Measurements from ENCODE around the gene KLRC2.
"Not testable (repeated sequence)": the region's sequence is repeated elsewhere in the genome, so short reads cannot be mapped to it uniquely, and the experiment has no call there.

KLRC2 gene

GRCh38 chr12:10435816-10436215 lies at the start of gene KLRC2:
Gene KLRC2, minus strand, starts transcription at chr12:10436010. Its CDS starts 24 bp downstream, at chr12:10435986.
- DNase-seq (ENCODE audit: insufficient read length, low spot score); FAIRE-seq: not testable (repeated sequence)

- DNase-seq (ENCODE audit: insufficient read length, low spot score); FAIRE-seq: not testable (repeated sequence)
Observed at GRCh38 chr12:10481901-10482300, 46.1 kb upstream of the KLRC2 start.

GRCh38 chr12:10472808-10473207 lies 37.0 kb upstream of the KLRC2 start:
- DNase-seq (ENCODE audit: insufficient read length, low spot score); FAIRE-seq: not testable (repeated sequence)

GRCh38 chr12:10469701-10470100 lies 33.9 kb upstream of the KLRC2 start:
- DNase-seq (ENCODE audit: insufficient read length, low spot score) (no peak), FAIRE-seq (no peak)
- no peak for TF ChIP-seq CTCF (IDR thresholded peaks at IDR 0.05; ENCODE audit: insufficient read depth, missing control alignments)

- TF ChIP-seq CTCF (IDR thresholded peaks at IDR 0.05; ENCODE audit: insufficient read depth, missing control alignments): no peak
- DNase-seq (ENCODE audit: insufficient read length, low spot score) (no peak), FAIRE-seq (no peak)
Observed at GRCh38 chr12:10466311-10466710, 30.5 kb upstream of the KLRC2 start.

GRCh38 chr12:10457760-10458159 lies 21.9 kb upstream of the KLRC2 start:
- FAIRE-seq (no peak), DNase-seq (ENCODE audit: insufficient read length, low spot score) (no peak)
- no peak for TF ChIP-seq CTCF (IDR thresholded peaks at IDR 0.05; ENCODE audit: insufficient read depth, missing control alignments)

GRCh38 chr12:10456856-10457255 lies 21.0 kb upstream of the KLRC2 start:
- DNase-seq (ENCODE audit: insufficient read length, low spot score) (no peak), FAIRE-seq (no peak)
- no peak for TF ChIP-seq CTCF (IDR thresholded peaks at IDR 0.05; ENCODE audit: insufficient read depth, missing control alignments)

- no peak for TF ChIP-seq CTCF (IDR thresholded peaks at IDR 0.05; ENCODE audit: insufficient read depth, missing control alignments)
- FAIRE-seq: no peak
- DNase-seq (ENCODE audit: insufficient read length, low spot score): no peak
Observed at GRCh38 chr12:10455766-10456165, 20.0 kb upstream of the KLRC2 start.

- DNase-seq (ENCODE audit: insufficient read length, low spot score) (no peak), FAIRE-seq (no peak)
- TF ChIP-seq CTCF (IDR thresholded peaks at IDR 0.05; ENCODE audit: insufficient read depth, missing control alignments): no peak
Observed at GRCh38 chr12:10454531-10454930, 18.7 kb upstream of the KLRC2 start.

All from D721Med (cell line).